Neural progenitor cell (in vitro differentiated cells): ENCODE results near the gene FAM163B.

Experiments used
- CTCF ChIP-seq: fragments of 200-600 bp; sonication (generic); IDR thresholded peaks from 2 replicates; pipeline ENCODE4 v1.5.1; 2017; ENCODE audit warnings: antibody characterized with exemption, mild to moderate bottlenecking
- EZH2 ChIP-seq: fragments of 200-600 bp; sonication (generic); IDR thresholded peaks from 2 replicates; pipeline ENCODE4 v1.6.1; 2017; ENCODE audit warnings: antibody characterized with exemption, mild to moderate bottlenecking, moderate library complexity
- EZH2phosphoT487 ChIP-seq: fragments of 200-600 bp; sonication (generic); IDR thresholded peaks from 2 replicates; pipeline ENCODE4 v1.6.1; 2017; ENCODE audit warnings: antibody characterized with exemption

DNA sequence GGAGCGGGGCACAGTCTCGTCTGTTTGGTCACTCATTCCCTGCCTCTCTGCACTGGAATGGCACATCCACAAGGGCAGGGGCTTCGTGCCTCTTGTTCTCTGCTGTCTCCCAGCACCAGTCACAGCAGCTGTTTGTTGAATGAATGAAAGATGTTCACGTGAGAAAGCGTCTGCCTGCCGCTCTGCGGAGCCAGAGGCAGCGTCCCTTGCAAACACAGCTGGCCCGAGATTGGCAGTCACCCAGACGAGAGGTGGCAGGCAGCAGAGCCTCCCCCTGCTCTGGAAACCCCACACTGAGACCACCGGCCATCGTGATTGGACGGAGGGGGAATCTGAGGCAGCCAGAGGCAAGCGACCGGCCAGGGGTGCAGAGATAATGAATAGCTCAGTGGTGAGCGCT is 6.0 kb upstream of the FAM163B start:
- TF ChIP-seq EZH2phosphoT487, result no peak
- no peak for TF ChIP-seq CTCF
- no peak for TF ChIP-seq EZH2
